Measurements from ENCODE around the gene ZC3H14.

Gene ZC3H14

GRCh38 chr14:88551094-88551870 is 11.6 kb upstream of the ZC3H14 start:
- DNase-seq (ENCODE audit: low spot score): peak; percentile 85

DNA sequence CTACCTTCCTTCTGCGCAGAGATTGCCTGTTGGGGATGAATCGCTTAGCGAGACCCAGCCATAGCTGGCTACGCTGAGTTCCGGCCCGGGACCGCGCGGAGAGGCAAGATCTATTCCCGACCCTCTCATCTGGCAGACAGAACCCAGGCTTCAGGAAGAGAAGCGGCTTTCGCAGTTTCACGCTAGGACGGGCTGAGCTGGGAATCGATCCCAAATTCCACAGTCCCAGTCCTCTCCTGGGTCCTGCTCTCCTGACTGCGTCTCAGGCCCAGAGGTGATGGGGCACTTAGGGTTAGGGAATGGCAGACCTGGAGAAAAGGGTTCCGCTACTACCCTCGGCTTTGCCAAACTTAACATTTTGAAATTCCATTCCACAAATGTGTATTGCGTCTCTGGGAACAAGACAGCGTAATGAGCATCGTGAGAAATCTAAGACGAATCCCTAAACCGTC is 10.8 kb upstream of the ZC3H14 start:
- peak; percentile 25 for DNase-seq (ENCODE audit: low spot score)

- no peak for DNase-seq (ENCODE audit: low spot score)
These were observed 10.0 kb upstream of the ZC3H14 start for GRCh38 chr14:88552876-88553275.

DNA sequence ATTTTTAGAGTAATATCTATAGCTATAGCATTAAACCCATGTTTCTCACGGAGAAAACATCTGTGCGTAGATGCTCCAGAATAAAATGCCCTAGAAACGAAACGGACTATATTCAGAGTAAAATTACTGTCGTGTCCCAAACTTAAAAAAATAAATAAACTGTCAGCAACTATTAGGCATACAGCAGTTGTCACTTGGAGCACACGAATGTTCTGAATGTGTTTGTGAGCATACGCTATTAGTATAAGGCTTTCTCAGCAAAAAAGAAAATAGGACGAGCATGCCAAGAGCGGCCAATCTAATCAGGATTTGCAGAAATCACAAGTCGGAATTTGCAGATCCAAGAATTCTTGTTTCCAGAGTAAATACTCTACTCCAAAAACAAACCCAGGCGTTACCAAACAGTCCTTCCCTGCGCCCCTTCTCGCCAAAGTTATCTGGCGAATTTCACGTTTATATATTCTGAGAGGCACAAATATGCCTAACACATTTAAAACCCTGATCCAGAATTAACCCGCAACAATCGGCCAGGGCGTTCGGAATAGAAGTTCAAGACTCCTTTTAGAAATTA is 8.9 kb upstream of the ZC3H14 start:
- DNase-seq (ENCODE audit: low spot score): peak; percentile 17

GRCh38 chr14:88554457-88555286 is 8.2 kb upstream of the ZC3H14 start, which contains the start of gene PTPN21:
TSS of gene PTPN21 (minus strand) at chr14:88555007. CDS start at chr14:88550417, 4,590 bp downstream.
- DNase-seq (ENCODE audit: low spot score): peak; percentile 60

- DNase-seq (ENCODE audit: low spot score): no peak
These were observed 6.3 kb upstream of the ZC3H14 start for GRCh38 chr14:88556581-88556980.

GRCh38 chr14:88559852-88560251 is 3.0 kb upstream of the ZC3H14 start:
- peak; percentile 16 for DNase-seq (ENCODE audit: low spot score)

DNA sequence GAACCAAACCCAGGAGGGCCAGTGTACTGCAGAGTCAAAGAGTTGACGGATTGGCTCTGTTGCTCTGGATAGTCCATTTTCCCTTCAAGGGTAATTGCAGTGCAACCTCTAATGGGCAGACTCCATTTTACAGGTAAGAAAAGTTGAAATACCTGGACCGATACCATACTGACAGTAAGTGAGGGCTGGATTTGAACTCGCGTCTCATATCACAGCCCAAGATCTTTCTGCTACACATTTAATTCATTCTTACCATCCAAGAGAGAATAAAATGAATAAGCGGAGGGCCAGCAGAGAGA is 356 bp upstream of the ZC3H14 start:
- DNase-seq (ENCODE audit: low spot score): no peak

DNA sequence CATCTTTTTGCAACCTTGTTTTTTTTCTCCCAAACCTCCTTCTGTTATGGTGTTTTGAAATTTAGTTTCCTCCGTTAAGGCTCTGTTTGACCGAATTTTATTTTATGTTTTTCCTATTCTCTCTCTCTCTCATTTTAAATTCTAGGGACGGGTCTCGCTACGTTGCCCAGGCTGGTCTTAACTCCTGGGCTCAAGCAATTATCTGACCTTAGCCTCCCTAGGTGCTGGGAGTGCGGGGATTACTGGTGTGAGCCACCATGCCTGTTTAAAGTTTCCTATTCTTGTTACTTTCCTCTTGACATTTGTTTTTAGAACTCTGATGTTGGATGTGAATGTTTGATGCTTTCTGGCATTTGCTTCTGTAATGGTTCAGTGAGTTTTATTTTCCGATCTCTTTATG is 1.0 kb downstream of the ZC3H14 start:
- no peak for DNase-seq (ENCODE audit: low spot score)

DNA sequence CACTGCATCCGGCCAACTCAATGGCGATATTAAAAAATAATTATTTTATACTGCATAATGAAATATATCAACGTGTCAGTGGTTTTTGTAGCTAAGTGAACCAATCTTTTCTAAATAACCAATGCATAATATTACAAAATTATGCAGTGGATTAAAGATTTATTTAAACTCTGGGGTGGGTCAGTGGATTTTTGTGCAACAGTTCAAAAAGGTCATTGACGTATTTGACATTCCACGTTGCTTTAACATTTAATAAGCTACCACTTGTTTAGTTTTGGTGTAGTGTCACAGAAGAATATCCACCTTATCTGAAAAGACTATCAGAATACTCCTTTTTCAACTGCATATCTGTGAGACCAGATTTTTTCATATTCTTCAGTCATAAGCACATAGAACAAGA is 2.6 kb downstream of the ZC3H14 start:
- DNase-seq (ENCODE audit: low spot score): no peak

DNA sequence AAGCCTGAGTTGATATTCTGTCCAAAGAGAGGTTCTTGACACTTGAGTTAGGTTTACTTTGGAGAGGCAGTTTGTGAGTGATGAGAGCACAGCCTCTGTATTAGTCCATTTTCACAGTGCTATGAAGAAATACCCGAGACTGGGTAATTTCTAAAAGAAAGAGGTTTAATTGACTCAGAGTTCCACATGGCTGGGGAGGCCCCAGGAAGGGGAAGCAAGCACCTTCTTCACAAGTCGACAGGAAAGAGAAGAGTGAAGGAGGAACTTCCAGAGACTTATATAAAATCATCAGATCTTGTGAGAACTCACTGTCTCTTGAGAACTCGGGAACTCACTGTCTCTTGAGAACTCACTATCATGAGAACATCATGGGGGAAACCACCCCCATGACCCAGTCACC is 5.4 kb downstream of the ZC3H14 start:
- no peak for DNase-seq (ENCODE audit: low spot score)

DNA sequence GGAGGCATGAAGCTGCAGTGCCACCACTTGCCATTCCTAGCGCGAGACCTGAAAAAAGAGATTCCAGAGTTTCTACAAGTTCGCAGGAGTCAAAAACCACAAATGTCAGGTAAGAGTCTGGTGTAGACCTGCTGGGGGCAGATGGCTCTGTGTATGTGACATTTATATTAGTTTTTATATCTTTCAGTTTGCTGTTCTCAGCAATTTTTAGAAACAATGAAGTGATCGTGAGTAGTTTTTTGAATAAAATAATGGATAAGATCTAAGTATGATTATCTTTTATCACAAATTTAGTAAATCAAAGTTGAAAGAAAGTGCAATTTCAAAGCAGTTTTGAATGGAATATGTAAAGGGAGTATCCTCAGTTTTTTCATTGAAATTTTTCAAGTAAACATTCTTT is 9.3 kb downstream of the ZC3H14 start:
- no peak for DNase-seq (ENCODE audit: low spot score)

GRCh38 chr14:88576222-88576621 is 13.4 kb downstream of the ZC3H14 start:
- DNase-seq (ENCODE audit: low spot score): no peak

DNA sequence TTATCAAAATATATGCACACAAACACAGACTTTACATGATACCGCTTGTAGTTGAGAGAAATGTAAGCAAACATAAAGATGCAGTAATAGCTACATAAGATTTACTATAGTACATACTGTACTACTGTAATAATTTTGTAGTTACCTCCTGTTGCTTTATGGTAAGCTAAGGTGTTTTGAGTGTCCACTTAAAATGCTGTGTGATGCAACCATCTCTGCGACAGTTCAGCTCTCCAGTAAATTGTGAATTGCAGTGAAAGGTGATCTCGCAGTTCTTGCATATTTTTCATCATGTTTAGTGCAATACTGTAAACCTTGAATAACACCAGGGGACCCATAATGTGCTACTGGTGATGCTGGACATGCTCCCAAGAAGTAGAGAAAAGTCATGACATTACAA is 21.6 kb downstream of the ZC3H14 start:
- no peak for DNase-seq (ENCODE audit: low spot score)

GRCh38 chr14:88588081-88588480 is 25.2 kb downstream of the ZC3H14 start:
- no peak for DNase-seq (ENCODE audit: low spot score)

DNA sequence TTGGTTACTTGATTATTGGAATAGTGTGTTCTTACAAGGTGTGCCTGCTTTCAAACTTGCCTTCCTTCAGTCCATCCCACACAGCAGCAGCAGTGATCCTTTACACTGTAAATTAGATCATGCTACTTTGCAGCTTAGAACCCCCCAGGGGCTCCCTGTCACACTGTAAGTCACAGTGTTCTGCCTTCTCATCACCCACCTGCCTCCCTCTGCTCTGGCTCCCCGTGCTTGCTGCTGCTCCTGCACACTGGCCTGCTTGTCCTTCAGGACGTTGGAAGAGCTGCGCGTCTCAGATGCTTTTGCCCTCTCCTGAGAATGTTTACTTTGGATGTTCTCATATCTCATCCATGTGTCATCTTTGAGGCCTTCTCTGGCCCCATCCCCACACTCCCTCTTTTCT is 27.3 kb downstream of the ZC3H14 start:
- DNase-seq (ENCODE audit: low spot score): no peak

GRCh38 chr14:88592031-88592430 is 29.2 kb downstream of the ZC3H14 start:
- DNase-seq (ENCODE audit: low spot score): no peak

GRCh38 chr14:88597038-88597437 is 34.2 kb downstream of the ZC3H14 start:
- DNase-seq (ENCODE audit: low spot score): no peak

GRCh38 chr14:88597601-88598000 is 34.8 kb downstream of the ZC3H14 start:
- no peak for DNase-seq (ENCODE audit: low spot score)

- DNase-seq (ENCODE audit: low spot score): no peak
These were observed 35.3 kb downstream of the ZC3H14 start for GRCh38 chr14:88598097-88598675.

GRCh38 chr14:88599326-88599725 is 36.5 kb downstream of the ZC3H14 start:
- DNase-seq (ENCODE audit: low spot score): no peak

GRCh38 chr14:88599761-88600439 is 37.1 kb downstream of the ZC3H14 start:
- DNase-seq (ENCODE audit: low spot score): no peak
